ENCODE measurements around the gene HSPBAP1.
A peak's percentile ranks its signal among the peaks of the same experiment; 100 is the strongest.
"Not testable (repeated sequence)": the region's sequence is repeated elsewhere in the genome, so short reads cannot be mapped to it uniquely, and the experiment has no call there.

The HSPBAP1 gene

DNA sequence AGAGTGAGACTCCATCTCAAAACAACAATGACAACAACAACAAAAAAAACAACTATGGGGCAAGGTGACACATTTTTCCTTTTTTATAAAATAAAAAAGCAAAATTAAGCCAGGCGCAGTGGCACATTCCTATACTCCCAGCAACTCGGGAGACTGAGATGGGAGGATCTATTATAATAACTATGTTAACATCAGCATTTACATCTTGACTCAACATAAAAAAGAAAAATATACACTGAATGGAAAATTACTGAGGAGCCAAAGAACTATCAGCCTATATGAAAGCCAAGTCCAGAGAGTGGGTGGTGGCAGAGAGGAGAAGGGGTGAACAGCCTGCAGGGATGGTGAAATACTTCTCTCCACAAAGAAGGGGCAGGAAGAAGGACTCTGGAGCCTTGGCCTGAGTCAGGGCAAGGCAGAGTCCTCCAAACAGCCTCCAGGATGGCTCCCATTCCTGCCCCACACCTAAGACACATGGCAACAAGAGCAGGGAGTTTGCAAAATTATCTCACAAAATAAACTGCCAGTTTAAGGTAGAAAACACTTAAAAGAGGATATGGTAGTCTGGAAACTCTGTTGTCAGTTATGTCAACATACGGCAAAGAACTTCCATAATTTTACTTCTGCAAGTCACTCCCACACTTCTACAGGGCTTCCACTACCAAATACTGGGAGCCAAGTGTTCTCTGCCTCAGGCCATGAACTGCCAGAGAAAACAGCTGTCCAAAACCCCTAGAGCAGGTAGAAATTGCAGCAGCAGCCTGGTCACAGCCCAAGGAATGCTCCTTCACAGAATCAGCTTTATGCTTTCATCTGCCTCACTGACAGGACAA lies 25.9 kb downstream of the HSPBAP1 start:
- Mint-ChIP-seq H3K4me3 (no peak overlapping the region), H3K27me3 (no peaks in the 10 kb centered on the region), H3K27ac (no peak overlapping the region), H3K9me3 (no peaks in the 10 kb centered on the region), H3K4me1 (no peaks in the 10 kb centered on the region)
- ATAC-seq (no peak), DNase-seq (no peak)

DNA sequence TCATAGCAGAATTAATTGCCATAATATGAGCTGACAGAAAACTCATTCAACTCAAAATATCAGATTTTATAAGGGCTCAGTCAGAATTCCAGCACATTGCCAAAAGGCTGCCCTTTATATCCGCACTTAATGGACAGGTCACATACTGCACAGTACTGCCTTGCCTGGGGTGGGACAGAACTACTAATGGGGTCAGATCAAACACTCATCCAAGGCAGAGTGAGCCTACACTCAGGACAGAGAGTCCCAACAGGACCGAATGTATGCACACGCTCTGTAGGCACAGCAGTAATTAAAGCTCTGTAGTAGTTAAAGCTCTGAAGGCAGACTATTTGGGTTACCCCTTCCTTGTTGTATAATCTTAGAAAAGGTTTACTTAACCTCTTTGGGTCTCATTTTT lies 27.2 kb downstream of the HSPBAP1 start:
- no peaks in the 10 kb centered on the region for H3K9me3 Mint-ChIP-seq
- no peaks in the 10 kb centered on the region for H3K27me3 Mint-ChIP-seq
- ATAC-seq: no peak
- no peak overlapping the region for H3K4me3 Mint-ChIP-seq
- no peak overlapping the region for H3K27ac Mint-ChIP-seq
- no peak for DNase-seq
- H3K4me1 Mint-ChIP-seq: no peaks in the 10 kb centered on the region

GRCh38 chr3:122760453-122761271 lies 33.0 kb downstream of the HSPBAP1 start:
- peaks cover 8% of the 10 kb centered on the region for H3K4me1 Mint-ChIP-seq
- DNase-seq: no peak
- H3K27ac Mint-ChIP-seq: peak overlapping the region in 1 of 2 donors; percentile 60
- no peaks in the 10 kb centered on the region for H3K27me3 Mint-ChIP-seq
- H3K9me3 Mint-ChIP-seq: no peaks in the 10 kb centered on the region
- no peak for ATAC-seq
- no peak overlapping the region for H3K4me3 Mint-ChIP-seq

DNA sequence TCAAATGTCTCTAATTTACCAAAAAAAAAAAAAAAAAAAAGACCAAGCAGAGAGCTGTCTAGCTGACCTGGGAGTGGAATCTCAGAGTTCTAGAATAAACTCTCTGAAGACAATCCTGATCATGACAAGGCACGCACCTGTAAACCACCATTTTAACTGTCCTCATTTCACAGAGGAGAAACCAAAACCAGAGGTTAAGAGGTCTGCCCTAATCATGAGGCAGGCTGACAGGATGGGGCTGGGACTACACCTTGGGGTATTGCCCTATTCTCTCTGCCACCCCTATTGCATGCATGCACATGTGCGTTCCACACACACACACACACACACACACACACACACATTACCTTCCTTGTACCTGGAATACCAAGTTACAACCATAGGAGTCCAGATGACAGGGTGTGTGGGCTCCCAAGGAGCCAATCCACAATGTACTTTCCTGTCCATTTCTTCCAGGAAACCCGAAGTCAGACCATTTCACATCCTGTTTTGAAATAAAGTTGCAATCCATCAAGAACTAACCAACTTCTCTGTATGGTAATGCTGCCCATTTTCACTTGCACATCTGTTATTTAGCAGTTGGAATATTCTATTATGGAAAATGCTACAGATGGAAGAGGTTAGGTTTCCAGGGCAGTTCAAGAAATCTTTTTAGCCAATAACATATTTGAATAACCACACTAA lies 34.6 kb downstream of the HSPBAP1 start:
- ATAC-seq (peak; percentile 69), DNase-seq (peak in 1 of 2 donors; percentile 17)
- H3K4me3 Mint-ChIP-seq: no peak overlapping the region
- no peak overlapping the region for H3K27ac Mint-ChIP-seq
- H3K27me3 Mint-ChIP-seq: no peaks in the 10 kb centered on the region
- peaks cover 8% of the 10 kb centered on the region for H3K4me1 Mint-ChIP-seq
- H3K9me3 Mint-ChIP-seq: no peaks in the 10 kb centered on the region

DNA sequence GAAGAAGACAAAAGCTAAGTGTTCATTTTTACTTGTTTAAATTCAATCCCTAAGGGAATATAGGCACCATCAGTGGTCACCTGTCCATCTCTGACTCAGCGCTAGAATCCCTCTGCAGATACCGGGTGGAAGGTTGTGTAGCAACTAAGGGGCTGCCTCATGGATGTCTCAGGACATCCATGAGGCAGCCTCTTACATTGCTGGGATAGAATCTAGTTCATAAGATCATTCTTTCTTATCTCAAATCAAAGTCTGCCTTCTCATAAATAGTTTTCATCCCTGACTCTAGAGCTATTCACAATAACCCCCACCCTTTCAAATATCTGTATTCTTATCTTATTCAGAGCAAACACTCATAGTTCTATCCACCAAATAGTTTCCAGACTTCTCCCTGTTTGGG lies 38.1 kb downstream of the HSPBAP1 start:
- H3K9me3 Mint-ChIP-seq: no peaks in the 10 kb centered on the region
- no peak for DNase-seq
- ATAC-seq: no peak
- H3K27me3 Mint-ChIP-seq: no peaks in the 10 kb centered on the region
- H3K4me3 Mint-ChIP-seq: no peak overlapping the region
- H3K27ac Mint-ChIP-seq: no peak overlapping the region
- peaks cover 8% of the 10 kb centered on the region for H3K4me1 Mint-ChIP-seq

DNA sequence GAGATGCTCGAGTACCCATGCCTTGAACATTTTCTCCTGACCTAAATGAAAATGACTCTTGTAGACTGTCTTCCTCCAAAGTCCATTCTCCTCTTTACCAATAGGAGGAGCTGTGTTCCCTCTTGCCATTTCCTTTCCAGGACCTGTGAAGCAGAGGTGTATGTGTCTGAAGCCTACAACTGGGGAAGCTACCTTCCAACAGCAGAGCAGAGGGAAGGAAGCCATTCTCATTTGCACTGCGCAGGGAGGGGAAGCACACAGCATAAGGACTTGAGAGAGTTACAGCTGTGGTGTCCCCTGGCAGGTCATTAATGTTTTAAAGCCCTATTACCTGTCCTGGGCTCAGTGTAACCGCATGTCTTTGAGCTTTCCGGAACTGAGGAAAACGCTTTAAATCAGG lies 38.7 kb downstream of the HSPBAP1 start:
- no peaks in the 10 kb centered on the region for H3K27me3 Mint-ChIP-seq
- ATAC-seq: peak; percentile 86
- peaks cover 8% of the 10 kb centered on the region for H3K4me1 Mint-ChIP-seq
- no peaks in the 10 kb centered on the region for H3K9me3 Mint-ChIP-seq
- H3K27ac Mint-ChIP-seq: no peak overlapping the region
- no peak overlapping the region for H3K4me3 Mint-ChIP-seq
- peak; percentile 22 for DNase-seq

- H3K4me1 Mint-ChIP-seq: no peaks in the 10 kb centered on the region
- H3K27me3 Mint-ChIP-seq: no peaks in the 10 kb centered on the region
- H3K27ac Mint-ChIP-seq: no peak overlapping the region
- no peak for ATAC-seq
- no peak overlapping the region for H3K4me3 Mint-ChIP-seq
- H3K9me3 Mint-ChIP-seq: no peaks in the 10 kb centered on the region
- DNase-seq: no peak
Measured at GRCh38 chr3:122748347-122748746, 45.3 kb downstream of the HSPBAP1 start.

GRCh38 chr3:122747295-122747694 lies 46.3 kb downstream of the HSPBAP1 start:
- H3K4me1 Mint-ChIP-seq, DNase-seq, H3K9me3 Mint-ChIP-seq, H3K27me3 Mint-ChIP-seq, ATAC-seq, H3K4me3 Mint-ChIP-seq, H3K27ac Mint-ChIP-seq: not testable (repeated sequence)

- H3K4me1 Mint-ChIP-seq: no peaks in the 10 kb centered on the region
- H3K27ac Mint-ChIP-seq: peak overlapping the region in 1 of 2 donors; percentile 27
- ATAC-seq (no peak), DNase-seq (no peak)
- H3K9me3 Mint-ChIP-seq: no peaks in the 10 kb centered on the region
- H3K27me3 Mint-ChIP-seq: no peaks in the 10 kb centered on the region
- no peak overlapping the region for H3K4me3 Mint-ChIP-seq
Measured at GRCh38 chr3:122745369-122746021, 48.1 kb downstream of the HSPBAP1 start.

DNA sequence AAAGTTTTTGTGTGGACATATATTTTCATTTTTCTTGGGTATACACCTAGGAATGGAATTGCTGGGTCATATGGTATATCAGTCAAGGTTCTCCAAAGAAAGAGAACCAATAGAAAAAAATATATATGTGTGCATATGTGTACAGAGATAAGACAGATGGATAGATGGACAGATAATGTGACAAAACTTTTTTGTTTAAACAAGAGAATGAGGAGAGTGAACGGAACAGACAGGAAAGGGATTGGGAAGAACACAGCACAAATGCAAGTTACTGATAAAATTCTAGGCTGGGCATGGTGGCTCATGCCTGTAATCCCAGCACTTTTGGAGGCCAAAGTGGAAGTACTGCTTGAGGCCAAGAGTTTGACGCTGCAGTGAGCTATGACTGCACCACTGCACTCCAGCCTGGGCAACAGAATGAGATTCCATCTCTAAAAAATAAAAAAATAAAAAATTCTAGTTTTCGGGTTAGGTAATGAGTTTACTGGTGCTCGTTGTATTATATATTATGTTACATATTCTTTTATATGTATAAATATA lies 50.0 kb downstream of the HSPBAP1 start:
- Mint-ChIP-seq H3K27me3 (no peaks in the 10 kb centered on the region), H3K4me3 (no peak overlapping the region), H3K27ac (no peak overlapping the region), H3K9me3 (no peaks in the 10 kb centered on the region), H3K4me1 (no peaks in the 10 kb centered on the region)
- no peak for ATAC-seq
- no peak for DNase-seq

DNA sequence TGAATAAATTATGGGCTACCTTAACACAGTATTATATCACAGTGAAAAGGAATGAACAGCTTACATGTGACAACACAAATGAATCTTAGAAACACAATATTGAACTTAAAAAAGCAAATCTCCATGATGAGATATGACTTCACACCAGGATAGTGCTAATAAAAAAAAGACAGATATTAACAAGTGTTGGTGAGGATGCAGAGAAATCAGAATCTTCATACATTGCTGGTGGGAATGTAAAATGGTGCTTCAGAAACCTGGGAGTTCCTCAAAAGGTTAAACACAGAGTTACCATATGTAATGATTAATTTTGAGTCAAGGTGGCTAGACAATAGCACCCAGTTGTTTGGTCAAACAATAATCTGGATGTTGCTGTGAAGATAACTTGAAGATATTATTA lies 51.4 kb downstream of the HSPBAP1 start:
- no peaks in the 10 kb centered on the region for H3K27me3 Mint-ChIP-seq
- H3K9me3 Mint-ChIP-seq: no peaks in the 10 kb centered on the region
- no peaks in the 10 kb centered on the region for H3K4me1 Mint-ChIP-seq
- H3K27ac Mint-ChIP-seq: no peak overlapping the region
- DNase-seq (no peak), ATAC-seq (no peak)
- no peak overlapping the region for H3K4me3 Mint-ChIP-seq

- H3K27ac Mint-ChIP-seq: no peak overlapping the region
- no peak overlapping the region for H3K4me3 Mint-ChIP-seq
- no peaks in the 10 kb centered on the region for H3K9me3 Mint-ChIP-seq
- ATAC-seq (no peak), DNase-seq (no peak)
- H3K4me1 Mint-ChIP-seq: no peaks in the 10 kb centered on the region
- H3K27me3 Mint-ChIP-seq: no peaks in the 10 kb centered on the region
Measured at GRCh38 chr3:122739172-122739571, 54.5 kb downstream of the HSPBAP1 start.

GRCh38 chr3:122732682-122733525 lies 60.7 kb downstream of the HSPBAP1 start:
- peak overlapping the region in 1 of 2 donors; percentile 7 for H3K27ac Mint-ChIP-seq
- H3K27me3 Mint-ChIP-seq, DNase-seq, H3K4me1 Mint-ChIP-seq, H3K4me3 Mint-ChIP-seq, ATAC-seq, H3K9me3 Mint-ChIP-seq: not testable (repeated sequence)

- ATAC-seq: no peak
- Mint-ChIP-seq H3K27me3 (no peaks in the 10 kb centered on the region), H3K9me3 (peaks cover 0 to 11% of the 10 kb centered on the region in 2 donors), H3K27ac (peak overlapping the region in 1 of 2 donors; percentile 68), H3K4me3 (no peak overlapping the region), H3K4me1 (no peaks in the 10 kb centered on the region)
- no peak for DNase-seq
Measured at GRCh38 chr3:122730240-122730639, 63.4 kb downstream of the HSPBAP1 start.

Data from stimulated activated naive CD8-positive, alpha-beta T cell treated with anti-CD3 and anti-CD28 coated beads, Interleukin-15, amount 100 ng/mL, for 72 hours (primary cell).